Measurements from ENCODE around the gene PXT1.

DNA sequence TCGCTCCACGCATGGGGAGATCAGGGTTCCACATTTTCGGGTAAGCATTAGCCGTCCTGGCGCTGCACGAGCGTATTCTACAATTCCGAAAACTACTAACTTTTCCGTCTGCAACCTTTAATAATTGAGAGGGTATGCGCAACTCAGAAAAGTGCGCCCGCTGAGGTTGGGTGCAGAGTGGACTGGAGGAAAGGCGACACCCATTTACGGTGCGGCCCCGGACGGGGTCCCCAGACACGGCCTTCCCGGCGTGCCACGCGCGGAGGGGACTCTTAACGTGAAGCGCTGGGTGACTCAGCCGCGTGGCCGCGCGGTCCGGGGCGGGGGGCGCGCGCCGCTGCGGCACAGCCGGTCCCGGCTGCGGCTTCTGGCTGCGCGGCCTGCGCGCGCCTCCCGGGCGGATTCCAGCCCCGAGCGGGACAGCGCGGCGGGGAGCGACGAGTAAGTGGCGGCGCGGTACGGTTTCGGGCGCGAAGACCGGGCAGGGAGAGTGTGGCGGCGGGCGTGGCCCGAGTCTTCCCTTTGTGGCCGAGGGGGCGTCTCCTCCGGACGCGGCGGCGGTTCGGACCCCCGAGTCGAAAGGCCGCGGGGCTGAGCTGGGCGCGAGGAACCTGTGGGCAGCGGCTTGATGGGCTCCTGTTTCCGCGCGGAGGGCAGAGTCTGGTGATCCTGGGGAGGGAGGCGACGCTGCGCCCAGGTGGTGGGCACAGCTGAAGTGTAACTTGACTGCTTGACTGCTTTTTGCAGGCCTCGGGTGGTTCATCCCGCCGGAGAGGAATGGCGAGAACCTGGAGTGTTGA lies at the start of gene PXT1, which contains the start of gene KCTD20:
- TF ChIP-seq, protein P1, sequence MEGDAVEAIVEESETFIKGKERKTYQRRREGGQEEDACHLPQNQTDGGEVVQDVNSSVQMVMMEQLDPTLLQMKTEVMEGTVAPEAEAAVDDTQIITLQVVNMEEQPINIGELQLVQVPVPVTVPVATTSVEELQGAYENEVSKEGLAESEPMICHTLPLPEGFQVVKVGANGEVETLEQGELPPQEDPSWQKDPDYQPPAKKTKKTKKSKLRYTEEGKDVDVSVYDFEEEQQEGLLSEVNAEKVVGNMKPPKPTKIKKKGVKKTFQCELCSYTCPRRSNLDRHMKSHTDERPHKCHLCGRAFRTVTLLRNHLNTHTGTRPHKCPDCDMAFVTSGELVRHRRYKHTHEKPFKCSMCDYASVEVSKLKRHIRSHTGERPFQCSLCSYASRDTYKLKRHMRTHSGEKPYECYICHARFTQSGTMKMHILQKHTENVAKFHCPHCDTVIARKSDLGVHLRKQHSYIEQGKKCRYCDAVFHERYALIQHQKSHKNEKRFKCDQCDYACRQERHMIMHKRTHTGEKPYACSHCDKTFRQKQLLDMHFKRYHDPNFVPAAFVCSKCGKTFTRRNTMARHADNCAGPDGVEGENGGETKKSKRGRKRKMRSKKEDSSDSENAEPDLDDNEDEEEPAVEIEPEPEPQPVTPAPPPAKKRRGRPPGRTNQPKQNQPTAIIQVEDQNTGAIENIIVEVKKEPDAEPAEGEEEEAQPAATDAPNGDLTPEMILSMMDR (IDR thresholded peaks at IDR 0.05), result peak in 1 of 3 donors; percentile 13
- TF ChIP-seq POLR2A (IDR thresholded peaks at IDR 0.05), result no peak
- peak; percentile 54 to 68 (median 55) for TF ChIP-seq POLR2AphosphoS5 (IDR thresholded peaks at IDR 0.05)

All from breast epithelium (tissue), 3 donors.